Esophagus squamous epithelium (tissue), 4 donors: ENCODE data around the gene FAM107A.

ENCODE experiments used
- CTCF ChIP-seq, 6 experiments: fragments of 450-650 bp in 4 of 6; fragments of 200-600 bp in 2 of 6; sonication (generic) in 2 of 6; IDR thresholded peaks; one replicate each; pipeline ENCODE4 v1.5.1; 2016 to 2019; ENCODE audit warnings: antibody characterized with exemption in 6 of 6, mild to moderate bottlenecking in 4 of 6, moderate library complexity in 4 of 6
- POLR2A ChIP-seq, 4 donors: fragments of 450-650 bp; IDR thresholded peaks; one replicate each; pipeline ENCODE4 v1.6.1; 2017; ENCODE audit warnings: antibody characterized with exemption in 4 of 4, mild to moderate bottlenecking in 4 of 4, moderate library complexity in 3 of 4

GRCh38 chr3:58609990-58610389 lies 32.8 kb upstream of the FAM107A start:
- no peak for TF ChIP-seq POLR2A (IDR thresholded peaks at IDR 0.05)
- TF ChIP-seq CTCF (IDR thresholded peaks at IDR 0.05), result no peak
